ENCODE results near the gene SDR42E2. TPM values are rescaled to one million over a fixed set of nuclear protein-coding genes. Genes with fewer than 3 reads are reported as not detected.
"Not testable (repeated sequence)": the region's sequence is repeated elsewhere in the genome, so short reads cannot be mapped to it uniquely, and the experiment has no call there.

The SDR42E2 gene
- total and polyA plus RNA-seq, 2 donors from 2014 or later: not detected

GRCh38 chr16:22151246-22151998 lies 10.9 kb upstream of the SDR42E2 start:
- H3K27me3 ChIP-seq (ENCODE audit: control insufficient read depth, insufficient read depth, low read length): no peaks in the 10 kb centered on the region
- H3K27ac ChIP-seq (ENCODE audit: low read depth in 2 of 2, low read length in 2 of 2): no peak overlapping the region
- TF ChIP-seq, protein P1, sequence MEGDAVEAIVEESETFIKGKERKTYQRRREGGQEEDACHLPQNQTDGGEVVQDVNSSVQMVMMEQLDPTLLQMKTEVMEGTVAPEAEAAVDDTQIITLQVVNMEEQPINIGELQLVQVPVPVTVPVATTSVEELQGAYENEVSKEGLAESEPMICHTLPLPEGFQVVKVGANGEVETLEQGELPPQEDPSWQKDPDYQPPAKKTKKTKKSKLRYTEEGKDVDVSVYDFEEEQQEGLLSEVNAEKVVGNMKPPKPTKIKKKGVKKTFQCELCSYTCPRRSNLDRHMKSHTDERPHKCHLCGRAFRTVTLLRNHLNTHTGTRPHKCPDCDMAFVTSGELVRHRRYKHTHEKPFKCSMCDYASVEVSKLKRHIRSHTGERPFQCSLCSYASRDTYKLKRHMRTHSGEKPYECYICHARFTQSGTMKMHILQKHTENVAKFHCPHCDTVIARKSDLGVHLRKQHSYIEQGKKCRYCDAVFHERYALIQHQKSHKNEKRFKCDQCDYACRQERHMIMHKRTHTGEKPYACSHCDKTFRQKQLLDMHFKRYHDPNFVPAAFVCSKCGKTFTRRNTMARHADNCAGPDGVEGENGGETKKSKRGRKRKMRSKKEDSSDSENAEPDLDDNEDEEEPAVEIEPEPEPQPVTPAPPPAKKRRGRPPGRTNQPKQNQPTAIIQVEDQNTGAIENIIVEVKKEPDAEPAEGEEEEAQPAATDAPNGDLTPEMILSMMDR (IDR thresholded peaks at IDR 0.05; ENCODE audit: borderline replicate concordance, extremely low read depth, insufficient read depth): no peak
- no peaks in the 10 kb centered on the region for H3K9me3 ChIP-seq (ENCODE audit: control insufficient read depth in 2 of 3, insufficient read depth in 1 of 3, low read length in 3 of 3)
- H3K4me3 ChIP-seq (ENCODE audit: low read length in 3 of 3): no peak overlapping the region
- no peaks in the 10 kb centered on the region for H3K36me3 ChIP-seq (ENCODE audit: control insufficient read depth in 2 of 3, insufficient read depth in 3 of 3, low read length in 3 of 3)
- no peak overlapping the region for H3K9ac ChIP-seq (ENCODE audit: low read length in 3 of 3)
- no peaks in the 10 kb centered on the region for H3K4me1 ChIP-seq (ENCODE audit: control insufficient read depth in 2 of 3, insufficient read depth in 2 of 3, low read depth in 1 of 3, low read length in 3 of 3)
- intact Hi-C loops (cut with DNase I): no loop called here
- FAIRE-seq (no peak), DNase-seq (no peak)

DNA sequence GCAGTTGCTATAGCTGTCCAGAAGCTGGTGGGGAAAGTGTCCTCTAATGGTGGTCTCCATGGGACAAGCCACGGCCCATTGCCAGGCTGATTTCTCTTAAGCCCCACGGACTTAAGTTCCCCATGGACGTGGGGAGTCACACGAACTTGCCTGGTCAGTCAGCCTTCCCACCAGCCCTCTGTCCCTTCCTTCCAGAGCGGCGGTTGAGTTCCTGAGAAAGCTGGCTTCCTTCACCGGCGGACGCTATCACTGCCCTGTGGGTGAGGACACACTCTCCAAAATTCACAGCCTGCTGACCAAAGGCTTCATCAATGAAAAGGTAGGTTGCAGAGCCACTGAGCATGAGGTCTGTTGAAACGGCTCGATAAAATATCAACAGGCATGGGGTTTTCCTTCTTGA lies 10.0 kb upstream of the SDR42E2 start:
- Histone ChIP-seq H3K36me3 (ENCODE audit: control insufficient read depth in 2 of 3, insufficient read depth in 3 of 3, low read length in 3 of 3) (no peaks in the 10 kb centered on the region), H3K4me1 (ENCODE audit: control insufficient read depth in 2 of 3, insufficient read depth in 2 of 3, low read depth in 1 of 3, low read length in 3 of 3) (no peaks in the 10 kb centered on the region), H3K9me3 (ENCODE audit: control insufficient read depth in 2 of 3, insufficient read depth in 1 of 3, low read length in 3 of 3) (no peaks in the 10 kb centered on the region), H3K27ac (ENCODE audit: low read depth in 2 of 2, low read length in 2 of 2) (no peak overlapping the region), H3K4me3 (ENCODE audit: low read length in 3 of 3) (no peak overlapping the region), H3K9ac (ENCODE audit: low read length in 3 of 3) (no peak overlapping the region), H3K27me3 (ENCODE audit: control insufficient read depth, insufficient read depth, low read length) (no peaks in the 10 kb centered on the region)
- TF ChIP-seq, protein P1 (IDR thresholded peaks at IDR 0.05; ENCODE audit: borderline replicate concordance, extremely low read depth, insufficient read depth): no peak
- intact Hi-C loops (cut with DNase I): no loop called here
- DNase-seq: no peak
- FAIRE-seq: no peak

- H3K4me1 ChIP-seq (ENCODE audit: control insufficient read depth in 2 of 3, insufficient read depth in 2 of 3, low read depth in 1 of 3, low read length in 3 of 3); FAIRE-seq; DNase-seq; H3K27ac ChIP-seq (ENCODE audit: low read depth in 2 of 2, low read length in 2 of 2); intact Hi-C loops (cut with DNase I); H3K27me3 ChIP-seq (ENCODE audit: control insufficient read depth, insufficient read depth, low read length); H3K9me3 ChIP-seq (ENCODE audit: control insufficient read depth in 2 of 3, insufficient read depth in 1 of 3, low read length in 3 of 3); H3K4me3 ChIP-seq (ENCODE audit: low read length in 3 of 3); H3K9ac ChIP-seq (ENCODE audit: low read length in 3 of 3); H3K36me3 ChIP-seq (ENCODE audit: control insufficient read depth in 2 of 3, insufficient read depth in 3 of 3, low read length in 3 of 3): not testable (repeated sequence)
These were observed 9.2 kb upstream of the SDR42E2 start for GRCh38 chr16:22153078-22153477.

DNA sequence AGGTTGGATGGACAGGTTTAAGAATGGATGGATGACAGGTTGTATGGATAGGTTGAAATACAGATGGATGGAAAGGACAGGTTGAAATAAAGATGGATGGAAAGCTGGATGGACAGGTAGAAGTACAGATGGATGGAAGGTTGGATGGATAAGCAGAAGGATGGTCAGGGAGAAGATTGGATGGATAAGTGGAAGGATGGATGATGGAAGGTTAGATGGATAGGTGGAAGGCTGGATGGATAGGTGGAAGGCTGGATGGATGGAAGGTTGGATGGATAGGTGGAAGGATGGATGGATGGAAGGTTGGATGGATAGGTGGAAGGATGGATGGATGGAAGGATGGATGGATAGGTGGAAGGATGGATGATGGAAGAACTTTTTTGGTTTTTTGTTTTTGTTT lies 905 bp upstream of the SDR42E2 start:
- H3K4me3 ChIP-seq (ENCODE audit: low read length in 3 of 3): no peak overlapping the region
- no peak overlapping the region for H3K27ac ChIP-seq (ENCODE audit: low read depth in 2 of 2, low read length in 2 of 2)
- TF ChIP-seq, protein P1 (IDR thresholded peaks at IDR 0.05; ENCODE audit: borderline replicate concordance, extremely low read depth, insufficient read depth): no peak
- H3K4me1 ChIP-seq (ENCODE audit: control insufficient read depth in 2 of 3, insufficient read depth in 2 of 3, low read depth in 1 of 3, low read length in 3 of 3): no peaks in the 10 kb centered on the region
- H3K9me3 ChIP-seq (ENCODE audit: control insufficient read depth in 2 of 3, insufficient read depth in 1 of 3, low read length in 3 of 3): no peaks in the 10 kb centered on the region
- intact Hi-C loops (cut with DNase I): no loop called here
- FAIRE-seq (no peak), DNase-seq (no peak)
- H3K27me3 ChIP-seq (ENCODE audit: control insufficient read depth, insufficient read depth, low read length): peaks cover 5% of the 10 kb centered on the region
- no peaks in the 10 kb centered on the region for H3K36me3 ChIP-seq (ENCODE audit: control insufficient read depth in 2 of 3, insufficient read depth in 3 of 3, low read length in 3 of 3)
- H3K9ac ChIP-seq (ENCODE audit: low read length in 3 of 3): no peak overlapping the region

All from kidney (tissue), 14 donors.